Osteocyte (in vitro differentiated cells): ENCODE data around the gene S100A12. TPM values are rescaled to one million over a fixed set of nuclear protein-coding genes. Genes with fewer than 3 reads are reported as not detected.

Experiments used
- DNase-seq: peaks from one replicate; pipeline ENCODE4 v3.0.0; 2021; ENCODE audit warnings: mixed read lengths; ENCODE audit not compliant: unreplicated experiment; ENCODE audit errors: extremely low spot score
- H3K27ac Mint-ChIP-seq: one replicate; pipeline ENCODE4 v1.8.0; 2021; ENCODE audit warnings: mild to moderate bottlenecking, mixed read lengths; ENCODE audit not compliant: unreplicated experiment
- H3K27me3 Mint-ChIP-seq: one replicate; pipeline ENCODE4 v1.8.0; 2021; ENCODE audit warnings: mixed read lengths; ENCODE audit not compliant: unreplicated experiment
- H3K36me3 Mint-ChIP-seq: one replicate; pipeline ENCODE4 v1.8.0; 2021; ENCODE audit warnings: mixed read lengths; ENCODE audit not compliant: unreplicated experiment
- H3K4me1 Mint-ChIP-seq: one replicate; pipeline ENCODE4 v1.8.0; 2021; ENCODE audit warnings: mixed read lengths; ENCODE audit not compliant: unreplicated experiment
- H3K4me3 Mint-ChIP-seq: one replicate; pipeline ENCODE4 v1.8.0; 2021; ENCODE audit warnings: mild to moderate bottlenecking, moderate library complexity, mixed read lengths; ENCODE audit not compliant: unreplicated experiment
- H3K9me3 Mint-ChIP-seq: one replicate; pipeline ENCODE4 v1.8.0; 2021; ENCODE audit warnings: mixed read lengths; ENCODE audit not compliant: unreplicated experiment
- total RNA-seq: library from RNA; stranded (reverse); gene quantifications from 2 replicates; pipeline ENCODE4 v1.2.1, GENCODE V29; 2021
- TF ChIP-seq, protein P1 (sequence below): fragments of 200-600 bp; sonication (generic); IDR thresholded peaks from 2 replicates; pipeline ENCODE4 v1.5.0; 2021; ENCODE audit warnings: antibody characterized with exemption, mild to moderate bottlenecking, moderate library complexity

The S100A12 gene
- total RNA-seq, 1 donor from 2014 or later, result not detected

DNA sequence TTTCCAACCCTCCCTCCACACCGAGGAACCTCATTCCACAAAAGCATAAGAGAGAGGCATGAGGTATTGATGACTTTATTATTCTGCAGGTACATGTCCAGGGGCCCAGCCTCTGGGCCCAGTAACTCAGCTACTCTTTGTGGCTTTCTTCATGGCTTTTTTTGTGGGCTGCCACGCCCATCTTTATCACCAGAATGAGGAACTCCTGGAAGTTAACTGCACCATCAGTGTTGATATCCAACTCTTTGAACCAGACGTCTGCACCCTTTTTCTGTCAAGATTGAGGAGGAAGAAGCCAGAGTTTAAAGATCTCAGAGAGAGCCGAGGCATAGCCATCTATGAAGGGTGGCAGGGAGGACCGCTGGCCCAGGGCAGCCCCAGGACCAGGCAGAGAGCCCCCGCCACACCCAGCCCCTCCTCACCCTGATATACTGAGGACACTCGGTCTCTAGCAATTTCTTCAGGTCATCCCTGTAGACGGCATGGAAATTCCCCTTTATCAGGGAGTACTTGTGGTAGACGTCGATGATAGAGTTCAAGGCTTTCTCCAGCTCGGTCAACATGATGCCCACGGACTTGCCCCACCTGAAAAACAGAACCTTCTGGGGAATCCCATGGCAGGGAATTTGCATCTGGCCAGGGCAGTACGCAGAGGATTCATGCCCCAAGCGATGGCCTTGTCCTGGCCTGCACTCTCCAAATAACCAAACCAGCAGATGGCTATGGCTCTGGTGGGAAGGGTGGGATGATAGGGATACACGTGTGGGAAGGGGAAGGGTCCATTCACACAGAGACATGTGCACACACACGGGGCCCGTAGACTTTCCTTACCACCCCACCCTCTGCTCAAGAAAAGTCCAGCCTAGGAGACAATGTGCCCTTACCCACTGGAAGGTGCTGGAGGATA, 14.8 kb upstream of the S100A12 start:
- Mint-ChIP-seq H3K4me3 (no peak overlapping the region), H3K9me3 (no peaks in the 10 kb centered on the region), H3K4me1 (no peaks in the 10 kb centered on the region), H3K27ac (no peak overlapping the region), H3K36me3 (no peaks in the 10 kb centered on the region), H3K27me3 (peaks cover 2% of the 10 kb centered on the region)
- TF ChIP-seq, protein P1, sequence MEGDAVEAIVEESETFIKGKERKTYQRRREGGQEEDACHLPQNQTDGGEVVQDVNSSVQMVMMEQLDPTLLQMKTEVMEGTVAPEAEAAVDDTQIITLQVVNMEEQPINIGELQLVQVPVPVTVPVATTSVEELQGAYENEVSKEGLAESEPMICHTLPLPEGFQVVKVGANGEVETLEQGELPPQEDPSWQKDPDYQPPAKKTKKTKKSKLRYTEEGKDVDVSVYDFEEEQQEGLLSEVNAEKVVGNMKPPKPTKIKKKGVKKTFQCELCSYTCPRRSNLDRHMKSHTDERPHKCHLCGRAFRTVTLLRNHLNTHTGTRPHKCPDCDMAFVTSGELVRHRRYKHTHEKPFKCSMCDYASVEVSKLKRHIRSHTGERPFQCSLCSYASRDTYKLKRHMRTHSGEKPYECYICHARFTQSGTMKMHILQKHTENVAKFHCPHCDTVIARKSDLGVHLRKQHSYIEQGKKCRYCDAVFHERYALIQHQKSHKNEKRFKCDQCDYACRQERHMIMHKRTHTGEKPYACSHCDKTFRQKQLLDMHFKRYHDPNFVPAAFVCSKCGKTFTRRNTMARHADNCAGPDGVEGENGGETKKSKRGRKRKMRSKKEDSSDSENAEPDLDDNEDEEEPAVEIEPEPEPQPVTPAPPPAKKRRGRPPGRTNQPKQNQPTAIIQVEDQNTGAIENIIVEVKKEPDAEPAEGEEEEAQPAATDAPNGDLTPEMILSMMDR, result no peak
- DNase-seq, result peak; percentile 77

DNA sequence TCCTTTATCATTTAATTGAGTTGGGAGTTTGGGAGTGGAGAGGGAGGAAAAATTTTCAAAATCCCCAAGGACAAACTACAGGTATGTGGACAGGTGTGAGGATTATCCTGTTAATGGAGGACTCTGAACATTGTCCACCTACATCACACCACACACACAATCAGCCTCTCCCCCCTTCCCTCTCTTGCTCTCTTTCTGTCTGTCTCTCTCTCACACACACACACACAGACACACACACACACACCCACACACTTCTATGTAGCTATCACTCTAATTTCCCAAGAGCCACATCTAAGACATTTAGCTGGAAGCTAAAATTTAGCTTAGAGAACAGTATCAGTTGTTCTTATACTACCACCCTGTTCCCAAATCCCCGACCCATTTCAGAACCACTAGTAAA, 14.0 kb upstream of the S100A12 start:
- Mint-ChIP-seq H3K27me3 (peaks cover 2% of the 10 kb centered on the region), H3K27ac (no peak overlapping the region), H3K4me3 (no peak overlapping the region), H3K9me3 (no peaks in the 10 kb centered on the region), H3K36me3 (no peaks in the 10 kb centered on the region), H3K4me1 (no peaks in the 10 kb centered on the region)
- TF ChIP-seq, protein P1, result no peak
- DNase-seq, result no peak

DNA sequence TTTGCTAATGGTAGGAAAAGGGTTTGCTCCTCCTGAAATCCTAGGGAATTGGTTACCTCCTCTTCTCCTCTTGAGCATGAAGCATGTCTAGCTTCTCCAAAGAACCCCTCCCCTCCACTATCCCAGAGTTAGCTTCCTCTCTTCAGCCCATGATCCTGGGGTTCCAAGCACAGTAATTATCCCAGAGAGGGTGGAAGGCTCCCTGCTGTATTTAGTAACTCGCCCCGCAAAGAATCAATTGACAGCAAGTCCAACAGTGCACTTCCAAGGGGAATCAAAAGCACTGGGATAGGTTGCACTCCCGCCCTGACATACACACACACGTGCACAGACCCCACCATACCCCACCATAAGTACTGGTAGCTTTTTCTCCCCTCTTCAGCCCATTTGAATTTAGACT, 12.4 kb upstream of the S100A12 start:
- TF ChIP-seq, protein P1, result no peak
- DNase-seq, result peak; percentile 48
- Mint-ChIP-seq H3K9me3 (peaks cover 4% of the 10 kb centered on the region), H3K27me3 (peaks cover 2% of the 10 kb centered on the region), H3K4me3 (no peak overlapping the region), H3K36me3 (no peaks in the 10 kb centered on the region), H3K27ac (no peak overlapping the region), H3K4me1 (no peaks in the 10 kb centered on the region)

DNA sequence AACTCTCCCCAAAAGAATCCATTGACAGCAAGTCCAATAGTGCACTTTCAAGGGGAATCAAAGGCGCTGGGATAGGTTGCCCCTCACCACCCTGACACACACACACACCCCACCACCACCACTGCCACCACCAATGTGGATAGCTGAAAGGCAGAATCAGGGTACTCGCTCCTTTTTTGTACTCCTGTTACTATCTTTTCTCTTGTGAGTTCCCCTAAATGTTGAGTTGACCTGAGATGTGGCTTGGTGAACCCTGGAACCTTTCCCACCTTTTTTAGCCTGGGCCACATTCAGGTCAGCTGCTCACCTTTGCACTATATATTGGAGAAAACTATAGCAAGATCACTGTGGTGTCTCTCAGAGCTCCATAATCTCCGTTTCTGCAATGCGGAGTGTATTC, 11.6 kb upstream of the S100A12 start:
- peaks cover 12% of the 10 kb centered on the region for H3K9me3 Mint-ChIP-seq
- peaks cover 2% of the 10 kb centered on the region for H3K27me3 Mint-ChIP-seq
- no peaks in the 10 kb centered on the region for H3K4me1 Mint-ChIP-seq
- TF ChIP-seq, protein P1, result no peak
- DNase-seq, result peak; percentile 48
- no peak overlapping the region for H3K27ac Mint-ChIP-seq
- H3K4me3 Mint-ChIP-seq, result no peak overlapping the region
- no peaks in the 10 kb centered on the region for H3K36me3 Mint-ChIP-seq

DNA sequence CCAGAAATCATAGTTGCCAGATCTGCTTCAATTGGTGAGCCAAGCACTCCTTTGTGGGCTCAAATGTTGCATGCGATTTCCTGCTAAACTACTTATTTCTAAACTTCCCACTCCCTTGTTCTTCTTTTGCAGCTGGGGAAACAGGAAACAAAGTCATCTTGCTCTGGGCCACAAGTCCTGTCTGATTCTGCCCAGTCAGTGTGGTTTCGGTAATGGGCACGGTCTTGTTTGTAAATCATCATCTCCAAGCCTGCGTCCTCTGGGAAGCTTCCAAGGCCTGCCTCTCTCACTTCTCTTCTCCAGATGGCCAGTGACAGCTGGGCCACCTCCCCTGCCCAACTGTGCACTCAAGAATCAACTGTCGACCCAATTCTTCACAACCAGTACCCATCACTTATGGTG, 11.1 kb upstream of the S100A12 start:
- TF ChIP-seq, protein P1, result no peak
- Mint-ChIP-seq H3K36me3 (no peaks in the 10 kb centered on the region), H3K9me3 (peaks cover 17% of the 10 kb centered on the region), H3K27me3 (peaks cover 2% of the 10 kb centered on the region), H3K4me1 (no peaks in the 10 kb centered on the region), H3K27ac (no peak overlapping the region), H3K4me3 (no peak overlapping the region)
- peak; percentile 57 for DNase-seq
